ENCODE data around the gene PHACTR3. TPM values are rescaled to one million over a fixed set of nuclear protein-coding genes. Genes with fewer than 3 reads are reported as not detected.

The PHACTR3 gene
- total RNA-seq, 1 experiment from 2014 or later, result not detected

DNA sequence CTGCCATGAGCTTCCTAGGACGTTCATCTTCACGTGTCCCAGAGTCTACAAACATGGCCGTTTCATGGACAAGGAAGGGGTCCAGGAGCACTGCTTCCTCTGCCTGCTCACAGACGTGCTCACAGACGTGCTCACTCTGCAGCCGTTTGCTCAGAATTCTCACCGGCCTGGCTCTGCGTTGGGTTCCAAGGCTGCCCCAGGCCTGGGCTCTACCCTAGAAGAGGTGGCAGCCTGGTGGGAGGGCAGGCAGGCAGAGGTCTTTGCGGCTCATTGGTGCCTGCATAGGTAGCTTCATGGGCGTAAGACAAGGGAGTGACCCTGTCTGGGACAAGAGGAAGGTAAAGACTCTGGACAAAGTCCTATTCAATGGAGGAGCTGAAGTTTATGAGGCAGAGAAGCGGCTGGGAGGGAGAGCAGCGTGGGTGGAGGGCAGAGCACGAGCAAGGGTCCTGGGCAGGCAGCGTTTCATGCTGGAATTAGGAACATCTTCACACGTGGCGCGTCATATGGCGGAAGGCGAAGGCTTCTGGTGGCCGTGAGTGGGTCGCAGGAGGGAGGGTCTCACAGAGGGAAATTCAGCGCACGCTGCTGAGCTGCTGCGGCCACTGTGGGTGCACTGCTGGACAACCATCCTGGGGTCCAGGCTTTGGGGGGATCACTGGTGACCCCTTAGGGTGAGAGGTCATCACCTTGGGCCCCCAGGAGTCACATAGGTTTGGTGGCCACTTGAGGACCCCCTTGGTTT, 138.2 kb downstream of the PHACTR3 start (continued):
- TF ChIP-seq, protein P1, sequence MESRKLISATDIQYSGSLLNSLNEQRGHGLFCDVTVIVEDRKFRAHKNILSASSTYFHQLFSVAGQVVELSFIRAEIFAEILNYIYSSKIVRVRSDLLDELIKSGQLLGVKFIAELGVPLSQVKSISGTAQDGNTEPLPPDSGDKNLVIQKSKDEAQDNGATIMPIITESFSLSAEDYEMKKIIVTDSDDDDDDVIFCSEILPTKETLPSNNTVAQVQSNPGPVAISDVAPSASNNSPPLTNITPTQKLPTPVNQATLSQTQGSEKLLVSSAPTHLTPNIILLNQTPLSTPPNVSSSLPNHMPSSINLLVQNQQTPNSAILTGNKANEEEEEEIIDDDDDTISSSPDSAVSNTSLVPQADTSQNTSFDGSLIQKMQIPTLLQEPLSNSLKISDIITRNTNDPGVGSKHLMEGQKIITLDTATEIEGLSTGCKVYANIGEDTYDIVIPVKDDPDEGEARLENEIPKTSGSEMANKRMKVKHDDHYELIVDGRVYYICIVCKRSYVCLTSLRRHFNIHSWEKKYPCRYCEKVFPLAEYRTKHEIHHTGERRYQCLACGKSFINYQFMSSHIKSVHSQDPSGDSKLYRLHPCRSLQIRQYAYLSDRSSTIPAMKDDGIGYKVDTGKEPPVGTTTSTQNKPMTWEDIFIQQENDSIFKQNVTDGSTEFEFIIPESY (IDR thresholded peaks at IDR 0.05; ENCODE audit: extremely low read depth, insufficient replicate concordance, low read length), result no peak

DNA sequence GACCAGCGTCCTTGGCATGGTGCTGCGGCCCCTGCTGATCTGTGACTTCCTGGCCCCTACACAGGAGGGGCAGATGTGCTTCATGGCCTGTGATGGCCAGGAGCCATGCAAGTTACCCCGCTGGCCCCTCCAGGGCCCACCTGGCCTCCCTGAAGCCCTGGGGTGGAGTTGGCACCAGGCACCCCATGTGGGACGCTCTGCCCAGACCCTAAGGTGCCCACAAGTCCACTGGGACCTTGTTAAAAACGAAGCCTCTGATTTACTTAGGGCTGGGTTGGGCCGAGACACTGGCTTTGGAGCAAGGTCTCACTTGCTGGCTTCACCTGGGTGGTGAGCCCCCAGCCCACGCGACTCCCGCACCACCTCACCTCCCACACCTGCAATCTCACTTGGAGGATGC, 139.0 kb downstream of the PHACTR3 start:
- POLR2A ChIA-PET, result no interaction called here
- Histone ChIP-seq H4K20me1 (ENCODE audit: insufficient read depth) (no peaks in the 10 kb centered on the region), H3K27me3 (ENCODE audit: insufficient read depth, low read length) (peaks cover 6% of the 10 kb centered on the region; the same call in 1 of the 2 replicates), H3K4me1 (ENCODE audit: control insufficient read depth in 1 of 2, insufficient read depth in 2 of 2, low read length in 2 of 2) (peaks cover 4 to 7% of the 10 kb centered on the region in 2 experiments; a peak in 2 of 4 replicates), H3K9me2 (ENCODE audit: insufficient read depth) (no peaks in the 10 kb centered on the region), H3K4me3 (replicated peaks in 1 of 2; ENCODE audit: low read depth in 1 of 2, low read length in 2 of 2) (no peak overlapping the region), H2AFZ (ENCODE audit: low read depth, low read length, poor library complexity, severe bottlenecking) (no peak overlapping the region), H3K4me2 (ENCODE audit: low read length) (no peak overlapping the region), H3K9ac (ENCODE audit: low read length) (no peak overlapping the region), H3K27ac (ENCODE audit: low read depth, low read length) (no peak overlapping the region), H3K9me3 (ENCODE audit: control insufficient read depth in 1 of 2, insufficient read depth in 1 of 2, low read depth in 1 of 2, low read length in 2 of 2) (no peaks in the 10 kb centered on the region), H3K79me2 (ENCODE audit: insufficient read depth, low read length) (no peaks in the 10 kb centered on the region), H3K36me3 (ENCODE audit: control insufficient read depth in 1 of 2, insufficient read depth in 2 of 2, low read length in 2 of 2) (no peaks in the 10 kb centered on the region)
- DNase-seq (ENCODE audit: low read depth, low spot score) (no peak), ATAC-seq (no peak)
- CTCF ChIA-PET, result no interaction called here
- intact Hi-C loops (cut with micrococcal nuclease), result no loop called here
- TF ChIP-seq CEBPB (IDR thresholded peaks at IDR 0.05; ENCODE audit: low read depth), result no peak
- TF ChIP-seq POLR2A (IDR thresholded peaks at IDR 0.05; ENCODE audit: borderline replicate concordance, extremely low read depth, insufficient read depth, insufficient read length), result no peak
- no peak for TF ChIP-seq JUND (IDR thresholded peaks at IDR 0.05)
- TF ChIP-seq, protein P1 (IDR thresholded peaks at IDR 0.05; ENCODE audit: extremely low read depth, insufficient replicate concordance, low read length), result no peak
- no peak for TF ChIP-seq YY1 (IDR thresholded peaks at IDR 0.05; ENCODE audit: extremely low read depth, insufficient replicate concordance, low read depth, low read length)
- no peak for TF ChIP-seq SIN3A (IDR thresholded peaks at IDR 0.05; ENCODE audit: low read depth)
- RAD21 ChIA-PET (ENCODE audit: low non-redundant PET in 1 of 2, low total read pairs in 2 of 2, uncharacterized antibody in 2 of 2, unreplicated experiment in 2 of 2), result no interaction called here
- BruUV-seq (replicated peaks), result no TSS peak

Data from HCT116 (cell line).